Astrocyte of the spinal cord (primary cell): Measurements from ENCODE around the gene LMLN.
"Not testable (repeated sequence)": the region's sequence is repeated elsewhere in the genome, so short reads cannot be mapped to it uniquely, and the experiment has no call there.

ENCODE experiments used
- DNase-seq: peaks from one replicate; pipeline ENCODE4 v3.0.0; 2011; ENCODE audit warnings: low read depth, low spot score
- H3K4me3 ChIP-seq: 2 replicates; pipeline ENCODE4 v1.5.1; 2011; ENCODE audit warnings: low read depth, mild to moderate bottlenecking, low read length, moderate library complexity
- in situ Hi-C: cut with HindIII; loops from 2 replicates; pipeline ENCODE4 v1.10.0; 2017; ENCODE audit warnings: low sequenced_read_pairs
- TF ChIP-seq, protein P1 (sequence below): IDR thresholded peaks from 2 replicates; pipeline ENCODE4 v1.5.1; 2012; ENCODE audit warnings: low read depth, mild to moderate bottlenecking, low read length, inconsistent platforms

LMLN gene

DNA sequence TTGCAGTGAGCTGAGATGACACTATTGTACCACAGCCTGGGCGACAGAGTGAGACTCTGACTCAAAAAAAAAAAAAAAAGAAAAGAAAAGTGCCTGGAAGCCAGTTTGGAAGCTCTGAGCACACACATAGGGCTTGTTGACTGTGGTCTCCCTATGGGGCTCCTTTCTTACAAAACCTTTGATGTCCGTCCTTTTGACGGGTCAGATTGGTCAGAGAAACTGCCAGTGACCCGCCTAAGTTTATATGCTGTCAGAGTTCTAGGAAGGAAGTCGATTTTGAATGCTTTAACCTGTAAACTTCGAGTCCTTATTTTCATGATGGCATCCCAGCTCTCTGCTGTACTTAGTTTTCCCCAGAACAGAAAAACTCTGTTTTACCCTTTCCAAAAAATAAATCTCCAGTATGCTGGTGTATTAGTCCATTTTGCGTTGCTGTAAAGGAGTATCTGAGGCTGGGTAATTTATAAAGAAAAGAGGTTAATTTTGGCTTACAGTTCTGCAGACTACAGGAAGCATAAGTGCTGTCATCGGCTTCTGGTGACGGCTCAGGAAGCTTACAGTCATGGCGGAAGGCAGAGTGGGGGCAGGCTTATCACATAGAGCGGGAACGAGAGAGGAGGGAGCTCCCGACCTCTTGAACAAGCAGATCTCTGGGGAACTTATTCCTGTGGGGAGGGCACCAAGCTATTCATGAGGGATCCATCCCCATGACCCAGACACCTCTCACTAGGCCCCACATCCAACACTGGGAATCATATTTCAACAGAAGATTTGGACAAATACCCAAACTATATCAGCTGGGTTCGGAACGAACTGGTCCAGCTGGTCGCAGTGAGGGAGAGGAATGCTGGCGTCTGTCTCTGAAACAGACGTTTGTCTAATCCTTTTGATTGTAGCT, 72.3 kb downstream of the LMLN start:
- no peak for DNase-seq
- in situ Hi-C loops: no loop called here
- TF ChIP-seq, protein P1, sequence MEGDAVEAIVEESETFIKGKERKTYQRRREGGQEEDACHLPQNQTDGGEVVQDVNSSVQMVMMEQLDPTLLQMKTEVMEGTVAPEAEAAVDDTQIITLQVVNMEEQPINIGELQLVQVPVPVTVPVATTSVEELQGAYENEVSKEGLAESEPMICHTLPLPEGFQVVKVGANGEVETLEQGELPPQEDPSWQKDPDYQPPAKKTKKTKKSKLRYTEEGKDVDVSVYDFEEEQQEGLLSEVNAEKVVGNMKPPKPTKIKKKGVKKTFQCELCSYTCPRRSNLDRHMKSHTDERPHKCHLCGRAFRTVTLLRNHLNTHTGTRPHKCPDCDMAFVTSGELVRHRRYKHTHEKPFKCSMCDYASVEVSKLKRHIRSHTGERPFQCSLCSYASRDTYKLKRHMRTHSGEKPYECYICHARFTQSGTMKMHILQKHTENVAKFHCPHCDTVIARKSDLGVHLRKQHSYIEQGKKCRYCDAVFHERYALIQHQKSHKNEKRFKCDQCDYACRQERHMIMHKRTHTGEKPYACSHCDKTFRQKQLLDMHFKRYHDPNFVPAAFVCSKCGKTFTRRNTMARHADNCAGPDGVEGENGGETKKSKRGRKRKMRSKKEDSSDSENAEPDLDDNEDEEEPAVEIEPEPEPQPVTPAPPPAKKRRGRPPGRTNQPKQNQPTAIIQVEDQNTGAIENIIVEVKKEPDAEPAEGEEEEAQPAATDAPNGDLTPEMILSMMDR: no peak
- no peak overlapping the region for H3K4me3 ChIP-seq

GRCh38 chr3:198043119-198043518, 83.1 kb downstream of the LMLN start:
- in situ Hi-C loops: no loop called here
- TF ChIP-seq, protein P1: no peak

DNA sequence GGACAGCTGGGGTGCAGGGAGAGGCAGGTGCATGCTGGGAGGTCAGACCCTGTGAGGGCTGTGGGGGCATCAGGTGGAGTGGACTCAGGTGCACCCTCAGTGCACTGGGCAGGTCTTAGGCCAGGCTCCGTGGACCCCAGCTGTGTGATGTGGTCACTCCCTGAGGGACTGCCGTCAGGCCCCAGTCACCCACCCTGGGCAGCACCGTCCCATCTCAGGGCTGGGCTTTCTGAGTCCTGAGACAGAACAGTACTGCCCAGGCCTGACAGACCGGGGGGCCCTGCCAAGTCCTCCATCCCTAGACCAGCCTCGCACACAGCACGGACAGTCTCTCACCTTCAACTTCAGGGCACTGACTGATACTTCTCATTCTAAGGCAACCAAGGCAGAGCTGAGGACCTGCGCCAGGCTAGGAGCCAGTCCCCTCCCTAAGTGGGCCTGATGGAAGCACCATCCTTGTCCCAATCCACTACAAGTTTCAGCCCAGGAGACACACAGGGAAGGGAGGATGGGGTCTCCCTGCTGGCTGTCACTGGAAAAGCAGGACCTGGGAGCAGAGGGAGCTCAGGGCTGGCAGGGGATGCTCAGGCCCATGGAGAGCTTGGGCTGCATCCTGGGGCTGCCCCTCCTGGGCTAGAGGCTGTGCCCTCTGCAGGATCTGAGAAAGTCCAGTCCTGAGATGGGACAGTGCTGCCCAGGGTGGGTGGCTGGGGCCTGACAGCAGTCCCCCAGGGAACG, 86.3 kb downstream of the LMLN start:
- TF ChIP-seq, protein P1: no peak
- no peak overlapping the region for H3K4me3 ChIP-seq
- DNase-seq: no peak
- in situ Hi-C loops: no loop called here

More at GRCh38 chr3:198043119-198043518, 83.1 kb downstream of the LMLN start:
- DNase-seq: no peak
- no peak overlapping the region for H3K4me3 ChIP-seq

- TF ChIP-seq, protein P1: no peak
- no peak for DNase-seq
- in situ Hi-C loops: no loop called here
- no peak overlapping the region for H3K4me3 ChIP-seq
Measured at GRCh38 chr3:198048445-198048844, 88.4 kb downstream of the LMLN start.

DNA sequence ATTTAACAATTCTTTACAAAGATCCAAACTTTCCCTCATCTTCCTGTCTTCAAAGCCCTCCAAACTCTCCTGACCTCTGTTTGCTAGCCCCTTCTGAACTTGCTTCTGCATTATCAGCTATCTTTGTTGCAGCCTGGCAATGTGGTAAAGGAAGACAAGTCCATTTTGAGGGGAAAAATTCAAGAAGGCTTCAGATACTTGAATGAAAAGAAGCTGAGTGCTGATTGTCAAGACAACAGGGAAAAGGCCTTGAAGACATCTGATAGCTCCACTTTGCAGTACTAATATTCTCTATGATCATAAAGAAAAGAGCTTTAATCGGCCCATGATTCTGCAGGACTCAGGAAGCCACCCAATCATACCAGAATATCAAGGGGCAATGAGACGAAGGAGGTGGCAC, 91.8 kb downstream of the LMLN start:
- TF ChIP-seq, protein P1: no peak
- no peak overlapping the region for H3K4me3 ChIP-seq
- no peak for DNase-seq
- in situ Hi-C loops: no loop called here

- H3K4me3 ChIP-seq, DNase-seq, in situ Hi-C loops: not testable (repeated sequence)
Measured at GRCh38 chr3:198053462-198053861, 93.4 kb downstream of the LMLN start.
